Neural cell (in vitro differentiated cells): Measurements from ENCODE around the gene SDC1. TPM values are rescaled to one million over a fixed set of nuclear protein-coding genes. Genes with fewer than 3 reads are reported as not detected.

Experiments used
- H2AFZ ChIP-seq: fragments of 200-600, 300-800 bp; sonication (generic), shearing (Covaris generic); 2 replicates; pipeline ENCODE4 v1.6.0; 2014; ENCODE audit warnings: low read depth, mild to moderate bottlenecking, antibody characterized with exemption, low read length, moderate library complexity
- H3F3A ChIP-seq: fragments of 200-600 bp; shearing (Covaris generic); 2 replicates; pipeline ENCODE4 v1.6.1; 2016; ENCODE audit warnings: mild to moderate bottlenecking, moderate library complexity, mixed read lengths, antibody characterized with exemption, low read length; ENCODE audit not compliant: insufficient read depth, poor library complexity, severe bottlenecking
- H3K27ac ChIP-seq: fragments of 200-600, 300-800 bp; sonication (generic), shearing (Covaris generic); 2 replicates; pipeline ENCODE4 v1.5.1; 2014; ENCODE audit warnings: mild to moderate bottlenecking, low read length, moderate library complexity
- H3K27me3 ChIP-seq: fragments of 300-800, 200-600 bp; sonication (generic), shearing (Covaris generic); 2 replicates; pipeline ENCODE4 v1.6.0; 2014; ENCODE audit warnings: mild to moderate bottlenecking, low read depth, low read length, moderate library complexity; ENCODE audit not compliant: insufficient read depth
- H3K36me3 ChIP-seq: fragments of 300-800, 200-600 bp; sonication (generic), shearing (Covaris generic); 2 replicates; pipeline ENCODE4 v1.5.1; 2014; ENCODE audit warnings: mild to moderate bottlenecking, antibody characterized with exemption, low read length, moderate library complexity; ENCODE audit not compliant: insufficient read depth
- H3K4me2 ChIP-seq: fragments of 300-800, 200-600 bp; sonication (generic), shearing (Covaris generic); 2 replicates; pipeline ENCODE4 v1.6.0; 2014; ENCODE audit warnings: mild to moderate bottlenecking, low read length
- H3K4me3 ChIP-seq: fragments of 300-800, 200-600 bp; sonication (generic), shearing (Covaris generic); 2 replicates; pipeline ENCODE4 v1.5.1; 2014; ENCODE audit warnings: mild to moderate bottlenecking, low read length, moderate library complexity
- H3K79me2 ChIP-seq: fragments of 200-600 bp; shearing (Covaris generic); replicated peaks from 2 replicates; pipeline ENCODE4 v1.6.0; 2014; ENCODE audit warnings: mild to moderate bottlenecking, low read length, moderate library complexity; ENCODE audit not compliant: insufficient read depth
- H3K9ac ChIP-seq: fragments of 300-800, 200-600 bp; sonication (generic), shearing (Covaris generic); 2 replicates; pipeline ENCODE4 v1.6.1; 2016; ENCODE audit warnings: mild to moderate bottlenecking, low read length, mixed read lengths
- H3K9me2 ChIP-seq: fragments of 200-600 bp; shearing (Covaris generic); 2 replicates; pipeline ENCODE4 v1.6.1; 2016; ENCODE audit warnings: mild to moderate bottlenecking, low read length, mixed read lengths; ENCODE audit not compliant: insufficient read depth
- H3K9me3 ChIP-seq: fragments of 200-600, 300-800 bp; sonication (generic), shearing (Covaris generic); 2 replicates; pipeline ENCODE4 v1.6.1; 2016; ENCODE audit warnings: mild to moderate bottlenecking, mixed run types, low read length, moderate library complexity, mixed read lengths
- H4K20me1 ChIP-seq: fragments of 200-600 bp; shearing (Covaris generic); 2 replicates; pipeline ENCODE4 v1.6.1; 2016; ENCODE audit warnings: mild to moderate bottlenecking, mixed run types; ENCODE audit not compliant: insufficient read depth
- CTCF ChIP-seq: fragments of 450-650 bp; IDR thresholded peaks from 2 replicates; pipeline ENCODE4 v1.5.1; 2014; ENCODE audit warnings: antibody characterized with exemption, mild to moderate bottlenecking, moderate library complexity; ENCODE audit not compliant: poor library complexity, severe bottlenecking
- EP300 ChIP-seq: fragments of 450-650 bp; conservative IDR thresholded peaks from 2 replicates; pipeline ENCODE4 v1.6.1; 2014; ENCODE audit warnings: antibody characterized with exemption, mild to moderate bottlenecking, moderate library complexity; ENCODE audit not compliant: poor library complexity, severe bottlenecking
- EZH2 ChIP-seq: fragments of 200-600, 300-800 bp; shearing (Covaris generic), sonication (generic); IDR thresholded peaks from 2 replicates; pipeline ENCODE4 v1.6.1; 2014; ENCODE audit warnings: antibody characterized with exemption, low read length, borderline replicate concordance, mild to moderate bottlenecking; ENCODE audit not compliant: insufficient read depth, poor library complexity, severe bottlenecking
- MXI1 ChIP-seq: fragments of 450-650 bp; conservative IDR thresholded peaks from 2 replicates; pipeline ENCODE4 v1.6.1; 2014; ENCODE audit warnings: antibody characterized with exemption, mild to moderate bottlenecking; ENCODE audit not compliant: poor library complexity, severe bottlenecking
- POLR2AphosphoS5 ChIP-seq: IDR thresholded peaks from 2 replicates; pipeline ENCODE4 v1.6.1; 2012
- RAD21 ChIP-seq: fragments of 450-650 bp; conservative IDR thresholded peaks from 2 replicates; pipeline ENCODE4 v1.6.1; 2014; ENCODE audit warnings: antibody characterized with exemption, mild to moderate bottlenecking, moderate library complexity
- REST ChIP-seq: IDR thresholded peaks from 2 replicates; pipeline ENCODE4 v1.6.1; 2012; ENCODE audit warnings: borderline replicate concordance
- SMC3 ChIP-seq: fragments of 450-650 bp; conservative IDR thresholded peaks from 2 replicates; pipeline ENCODE4 v1.6.1; 2014; ENCODE audit warnings: antibody characterized with exemption, mild to moderate bottlenecking, moderate library complexity; ENCODE audit not compliant: poor library complexity
- TAF1 ChIP-seq: IDR thresholded peaks from 2 replicates; pipeline ENCODE4 v1.6.1; 2012; ENCODE audit warnings: low read depth
- polyA plus RNA-seq: library from polyadenylated mRNA; depleted of rRNA; stranded (reverse); fragments of >200 nt; gene quantifications from 2 replicates; pipeline ENCODE4 v1.2.3, GENCODE V29; 2014

SDC1 gene
- polyA plus RNA-seq, 1 donor from 2014 or later = 14.9 TPM

- no peak overlapping the region for H3K9ac ChIP-seq
- H3K9me2 ChIP-seq = no peaks in the 10 kb centered on the region
- H4K20me1 ChIP-seq = no peaks in the 10 kb centered on the region
- no peaks in the 10 kb centered on the region for H3K9me3 ChIP-seq
- H3K27ac ChIP-seq = no peak overlapping the region
- no peak overlapping the region for H3K4me3 ChIP-seq
- H2AFZ ChIP-seq = no peak overlapping the region
- peaks cover 3% of the 10 kb centered on the region for H3K27me3 ChIP-seq
- H3K79me2 ChIP-seq = no peaks in the 10 kb centered on the region
- no peak overlapping the region for H3K4me2 ChIP-seq
- H3K36me3 ChIP-seq = no peaks in the 10 kb centered on the region
- H3F3A ChIP-seq = no peaks in the 10 kb centered on the region
- TF ChIP-seq POLR2AphosphoS5 (no peak), MXI1 (no peak), CTCF (no peak), SMC3 (no peak), RAD21 (no peak), REST (no peak), TAF1 (no peak), EZH2 (no peak), EP300 (no peak)
These were observed 3.4 kb downstream of the SDC1 start for GRCh38 chr2:20221555-20221973.

- TF ChIP-seq TAF1 (no peak), CTCF (no peak), SMC3 (no peak), RAD21 (no peak), POLR2AphosphoS5 (no peak), EZH2 (no peak), REST (no peak), EP300 (no peak), MXI1 (no peak)
- Histone ChIP-seq H2AFZ (no peak overlapping the region), H3K27me3 (peaks cover 3% of the 10 kb centered on the region), H3K9me3 (no peaks in the 10 kb centered on the region), H3K27ac (no peak overlapping the region), H3F3A (no peaks in the 10 kb centered on the region), H3K4me2 (no peak overlapping the region), H3K9me2 (no peaks in the 10 kb centered on the region), H4K20me1 (no peaks in the 10 kb centered on the region), H3K36me3 (no peaks in the 10 kb centered on the region), H3K9ac (no peak overlapping the region), H3K79me2 (no peaks in the 10 kb centered on the region), H3K4me3 (no peak overlapping the region)
These were observed 4.0 kb downstream of the SDC1 start for GRCh38 chr2:20220806-20221554.
